Skin epidermis (tissue), 12 donors: Measurements from ENCODE around the gene DSTN.

Experiments used
- H3K27ac ChIP-seq, 21 experiments: fragments of 200-600 bp; sonication (generic) in 11 of 21; one replicate each; pipeline ENCODE4 v1.5.0; 2020; ENCODE audit warnings: mild to moderate bottlenecking in 3 of 21, inconsistent platforms in 2 of 21, moderate library complexity in 2 of 21
- H3K4me3 ChIP-seq, 7 experiments: fragments of 200-600 bp; sonication (generic) in 2 of 7; one replicate each; pipeline ENCODE4 v1.5.0; 2020; ENCODE audit warnings: inconsistent platforms in 2 of 7, mild to moderate bottlenecking in 2 of 7, moderate library complexity in 1 of 7

The DSTN gene

DNA sequence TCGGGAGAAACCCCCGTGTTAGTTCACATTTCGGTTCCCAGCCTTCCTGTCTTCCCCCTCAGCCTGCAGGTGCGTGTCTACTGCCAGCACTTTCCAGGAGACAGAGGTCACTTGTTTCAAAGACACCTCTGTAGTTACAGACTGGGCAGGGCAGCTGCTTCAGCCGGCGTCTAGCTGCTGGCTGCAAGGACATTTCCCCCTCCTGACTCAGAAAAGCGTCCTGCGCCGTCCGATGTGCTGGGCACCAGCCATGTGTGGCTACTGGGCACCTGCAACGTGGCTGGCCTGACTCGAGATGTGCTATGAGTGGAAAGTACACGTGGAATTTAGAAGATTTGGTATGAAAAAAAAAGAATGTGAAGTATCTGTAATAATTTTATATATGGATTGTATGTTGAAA lies 74.6 kb downstream of the DSTN start:
- H3K4me3 ChIP-seq, result no peak overlapping the region
- H3K27ac ChIP-seq, result no peak overlapping the region

DNA sequence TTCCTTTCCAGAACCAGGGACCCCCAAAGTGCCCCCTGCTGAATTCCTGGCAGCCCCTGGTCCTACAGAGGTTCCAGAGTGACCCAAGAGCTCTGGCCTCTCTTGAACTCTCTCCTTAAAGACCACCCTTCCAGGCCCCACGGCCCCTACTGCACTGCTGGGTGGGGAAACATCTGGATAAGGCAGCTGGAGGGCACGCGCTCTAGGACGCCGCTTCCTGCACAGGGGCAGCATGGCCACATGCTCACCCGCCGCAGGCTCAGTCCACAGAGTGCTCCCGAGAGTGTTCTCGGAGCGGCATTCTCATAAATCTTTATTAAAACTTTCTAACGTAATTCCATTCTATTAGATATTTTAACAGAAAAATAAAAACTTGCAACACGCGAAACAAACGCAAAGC lies 75.1 kb downstream of the DSTN start:
- H3K27ac ChIP-seq, result no peak overlapping the region
- no peak overlapping the region for H3K4me3 ChIP-seq

DNA sequence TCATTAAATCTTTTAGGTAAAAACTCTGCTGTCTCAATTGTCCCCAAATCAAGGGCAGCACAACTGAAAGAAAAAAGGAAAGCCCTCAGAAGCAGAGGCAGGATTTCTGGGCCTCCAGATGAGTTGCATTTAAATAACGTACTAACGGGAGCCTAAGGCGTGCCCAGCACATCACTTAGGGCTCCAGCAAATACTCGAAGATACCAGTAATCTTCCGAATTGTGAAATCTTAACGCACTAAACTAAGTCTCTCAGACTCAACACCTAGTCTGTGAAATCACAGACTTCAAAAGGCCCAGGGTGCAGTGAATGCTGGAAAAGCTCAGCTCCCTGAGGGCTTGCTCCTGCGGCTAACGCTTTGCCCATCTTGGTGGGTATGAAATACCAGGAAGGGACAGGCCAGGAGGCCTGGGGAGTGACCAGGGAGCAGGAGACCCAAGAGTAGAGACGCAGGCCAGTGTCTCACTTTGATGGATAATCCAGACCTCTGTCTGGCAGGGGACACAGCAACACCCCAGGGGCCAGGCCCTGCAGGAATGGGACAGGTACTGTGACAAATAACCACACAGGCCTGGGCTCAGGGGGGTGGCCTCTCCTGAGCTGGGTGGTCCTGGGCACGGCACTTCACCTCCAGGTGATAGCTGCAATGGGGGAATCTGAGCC lies 75.8 kb downstream of the DSTN start:
- Histone ChIP-seq H3K4me3 (no peak overlapping the region), H3K27ac (no peak overlapping the region)

DNA sequence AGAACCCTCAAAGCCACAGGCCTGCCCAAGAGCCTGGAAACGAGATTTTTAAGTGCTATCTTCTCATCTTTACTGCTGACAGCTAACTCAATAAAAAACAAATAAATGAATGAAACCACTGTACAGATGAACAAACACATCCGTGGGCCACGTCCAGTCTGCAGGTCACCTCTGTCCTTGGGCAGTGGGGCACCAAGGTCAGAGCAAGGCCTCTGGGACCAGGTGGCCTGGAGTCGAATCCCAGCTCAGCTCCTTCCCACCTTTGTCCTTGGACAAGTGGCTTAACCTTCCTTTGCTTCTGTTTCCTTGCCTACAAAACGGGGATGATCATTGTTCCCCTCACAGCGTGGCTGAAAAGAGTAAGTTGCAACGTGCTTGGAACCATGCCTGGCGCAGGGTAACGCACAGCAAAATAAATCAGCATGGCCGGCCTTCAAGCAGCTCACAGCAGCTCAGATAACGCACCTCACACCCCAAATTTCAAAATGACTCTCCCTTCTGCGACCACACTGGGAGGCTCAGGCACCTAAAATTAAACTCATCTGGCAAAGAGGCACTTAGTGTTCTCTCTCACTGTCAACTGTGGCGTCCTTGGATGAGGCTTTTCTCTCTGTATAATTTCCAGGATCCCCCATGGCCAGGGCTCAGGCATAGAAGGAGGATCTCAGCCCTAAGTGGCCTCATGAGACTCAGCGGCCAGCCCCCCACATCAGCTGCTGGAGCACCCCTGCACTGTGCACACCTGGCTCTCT lies 76.5 kb downstream of the DSTN start:
- H3K27ac ChIP-seq, result peak overlapping the region in 1 of 21 experiments; percentile 9
- H3K4me3 ChIP-seq, result no peak overlapping the region

DNA sequence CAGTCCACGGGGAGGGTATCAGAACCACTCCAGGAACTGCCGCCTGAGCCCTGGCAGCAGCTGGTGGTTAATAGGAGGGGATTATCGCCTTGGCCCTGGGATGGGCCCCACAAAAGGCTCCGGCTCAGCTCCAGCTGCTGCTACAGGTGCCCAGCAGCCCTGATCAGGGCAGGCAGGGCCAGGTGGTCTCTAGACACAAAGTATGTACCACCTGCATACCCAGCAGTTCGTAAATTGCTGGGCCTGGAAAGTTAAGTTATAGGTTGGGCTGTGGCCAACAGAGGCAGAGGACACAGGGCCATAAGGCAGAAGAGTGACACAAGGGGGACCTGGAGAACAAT lies 77.1 kb downstream of the DSTN start:
- no peak overlapping the region for H3K4me3 ChIP-seq
- H3K27ac ChIP-seq, result peak overlapping the region in 1 of 21 experiments; percentile 9

DNA sequence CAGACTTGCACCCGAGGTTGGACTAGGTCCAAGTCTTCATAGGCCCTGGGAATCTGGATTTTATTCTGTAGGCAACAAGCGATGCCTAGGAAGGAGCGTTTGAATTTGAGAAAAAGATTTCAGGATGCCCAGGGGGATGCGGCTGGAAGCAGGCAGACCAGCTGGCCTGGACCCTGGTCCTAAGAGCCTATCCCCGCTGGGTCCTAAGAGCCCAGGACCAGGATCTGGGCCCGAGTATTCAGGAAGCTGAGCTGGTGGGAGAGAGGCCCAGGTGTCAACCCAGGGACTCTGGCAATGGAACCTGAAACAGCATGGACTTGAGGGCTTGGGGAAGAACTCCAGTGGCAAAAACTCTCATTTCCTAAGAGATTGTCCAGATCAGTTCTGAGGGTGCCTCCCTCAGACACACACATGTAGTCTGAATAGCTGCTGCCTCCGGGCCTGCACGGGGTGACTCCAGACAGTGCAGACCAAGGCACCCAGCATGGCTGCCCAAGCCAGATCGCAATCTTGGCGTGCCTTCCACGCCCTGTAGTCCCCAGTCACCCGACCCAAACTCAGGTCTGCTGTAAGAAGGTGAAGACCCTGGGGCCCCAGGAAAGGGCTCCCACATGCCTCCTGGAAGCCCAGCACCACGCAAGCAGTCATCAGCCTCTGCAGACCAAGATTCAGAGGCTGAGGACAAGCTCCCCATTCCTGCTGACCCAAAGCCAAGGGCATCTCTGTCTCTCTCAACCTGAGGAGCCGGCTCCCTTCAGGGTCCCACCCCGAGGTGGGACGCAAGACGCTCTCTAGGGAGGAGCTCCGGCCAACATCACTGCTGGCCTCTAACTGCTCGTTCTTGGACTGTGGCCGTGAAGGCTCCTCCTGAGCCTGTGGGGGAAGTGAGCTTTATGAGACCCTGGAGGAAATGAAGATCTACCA lies 77.8 kb downstream of the DSTN start:
- H3K4me3 ChIP-seq, result no peak overlapping the region
- peak overlapping the region in 3 of 21 experiments; percentile 10 to 45 (median 33) for H3K27ac ChIP-seq

DNA sequence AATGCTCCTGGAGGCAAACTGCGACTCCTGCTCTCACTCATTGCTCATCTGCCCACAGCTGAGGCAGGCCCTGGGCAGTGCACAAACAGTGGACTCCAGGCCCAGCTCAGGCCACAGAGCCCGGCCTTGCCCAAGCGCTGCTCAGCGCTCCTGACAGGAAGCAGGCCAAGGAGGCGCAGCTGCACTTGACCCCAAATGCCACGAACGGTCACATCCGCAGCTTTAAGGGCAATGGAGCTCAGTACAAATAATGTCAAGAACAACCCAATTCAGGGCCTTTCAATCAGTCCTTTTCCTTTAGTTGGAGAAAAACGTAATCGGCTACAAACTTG lies 78.4 kb downstream of the DSTN start:
- no peak overlapping the region for H3K4me3 ChIP-seq
- H3K27ac ChIP-seq, result peak overlapping the region in 3 of 21 experiments; percentile 10 to 45 (median 33)

DNA sequence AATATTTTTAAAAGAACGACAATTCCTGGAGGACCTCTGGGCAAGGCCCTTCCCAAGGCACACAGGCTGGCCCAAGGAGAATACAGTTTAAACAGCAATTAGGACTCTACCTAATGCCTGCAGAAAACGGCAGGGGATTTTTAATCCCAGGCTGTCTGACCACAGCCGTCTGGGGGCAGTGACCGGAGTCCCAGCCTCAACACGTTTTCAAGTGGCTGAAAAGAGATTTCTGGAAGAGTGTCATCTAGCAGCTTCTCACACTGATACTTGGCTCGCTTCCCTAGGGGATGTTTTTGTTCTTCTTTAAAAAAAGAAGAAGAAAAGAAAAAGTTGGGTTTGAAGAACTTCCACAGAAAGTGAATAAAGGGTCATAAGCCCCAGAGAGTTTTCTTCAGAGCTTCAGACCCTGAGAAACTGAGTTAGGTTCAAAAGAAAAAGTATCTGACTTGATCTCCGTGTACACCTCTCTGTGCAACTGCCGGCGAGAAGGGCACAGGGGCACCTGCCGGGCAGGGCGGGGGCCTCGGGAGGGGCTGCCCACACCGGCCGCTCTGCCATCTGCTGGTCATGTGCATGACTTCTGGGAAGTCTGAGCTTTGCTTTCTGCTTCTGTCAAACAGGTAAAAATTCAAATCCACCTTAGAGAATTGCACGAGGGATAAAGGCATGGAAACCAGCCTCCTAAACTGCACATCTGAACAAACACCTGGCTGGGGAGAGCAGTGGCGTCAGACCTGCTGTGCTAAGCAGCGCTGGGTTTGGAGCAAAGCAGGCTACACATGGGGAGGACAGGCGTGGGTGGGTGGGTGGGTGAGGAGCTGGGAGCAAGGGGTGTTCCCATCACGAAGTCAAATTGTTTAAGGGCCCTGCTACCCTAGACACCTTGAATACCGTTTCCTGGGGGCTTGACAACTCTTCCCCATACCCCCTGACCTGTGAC lies 79.2 kb downstream of the DSTN start:
- peak overlapping the region in 6 of 21 experiments; percentile 3 to 41 (median 30) for H3K27ac ChIP-seq
- no peak overlapping the region for H3K4me3 ChIP-seq

DNA sequence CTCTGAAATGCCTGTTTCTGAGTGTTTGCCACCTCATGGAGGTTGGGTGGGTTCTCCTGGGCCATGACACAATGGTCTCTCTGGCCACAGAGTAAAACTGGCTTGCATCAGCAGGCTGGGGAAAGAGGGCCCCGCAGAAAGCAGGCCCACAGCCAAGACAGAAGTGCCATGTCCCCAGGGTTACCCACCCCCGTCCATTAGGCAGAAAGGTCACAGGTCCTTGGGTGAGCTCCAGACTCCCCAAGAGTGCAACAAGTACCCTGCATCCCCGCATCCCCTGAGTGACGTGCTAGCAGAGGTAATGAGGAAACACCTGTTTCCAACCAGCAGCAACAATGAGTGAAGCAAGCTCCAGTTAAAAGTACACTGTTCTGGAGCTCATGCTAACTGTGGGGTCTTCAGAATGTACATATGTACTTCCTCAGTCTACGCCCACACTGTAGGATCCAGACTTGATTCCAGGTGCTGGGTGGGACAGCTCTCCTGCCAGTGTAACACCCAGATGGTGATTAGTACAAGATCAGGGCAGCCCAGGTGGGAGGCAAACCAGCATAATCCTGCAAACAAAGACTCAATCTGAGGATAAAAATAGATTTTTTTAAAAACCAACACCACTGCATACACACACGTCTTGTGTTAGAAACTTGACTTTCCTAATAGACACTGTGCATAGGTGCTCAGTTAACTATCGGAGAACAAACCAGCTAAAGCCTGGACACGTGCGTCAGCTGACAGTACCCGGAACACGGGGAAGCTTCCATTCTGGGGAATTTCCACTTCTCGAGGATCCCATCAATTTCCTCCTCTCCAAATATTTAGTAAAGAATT lies 80.6 kb downstream of the DSTN start:
- no peak overlapping the region for H3K4me3 ChIP-seq
- H3K27ac ChIP-seq, result peak overlapping the region in 3 of 21 experiments; percentile 14 to 41 (median 15)

DNA sequence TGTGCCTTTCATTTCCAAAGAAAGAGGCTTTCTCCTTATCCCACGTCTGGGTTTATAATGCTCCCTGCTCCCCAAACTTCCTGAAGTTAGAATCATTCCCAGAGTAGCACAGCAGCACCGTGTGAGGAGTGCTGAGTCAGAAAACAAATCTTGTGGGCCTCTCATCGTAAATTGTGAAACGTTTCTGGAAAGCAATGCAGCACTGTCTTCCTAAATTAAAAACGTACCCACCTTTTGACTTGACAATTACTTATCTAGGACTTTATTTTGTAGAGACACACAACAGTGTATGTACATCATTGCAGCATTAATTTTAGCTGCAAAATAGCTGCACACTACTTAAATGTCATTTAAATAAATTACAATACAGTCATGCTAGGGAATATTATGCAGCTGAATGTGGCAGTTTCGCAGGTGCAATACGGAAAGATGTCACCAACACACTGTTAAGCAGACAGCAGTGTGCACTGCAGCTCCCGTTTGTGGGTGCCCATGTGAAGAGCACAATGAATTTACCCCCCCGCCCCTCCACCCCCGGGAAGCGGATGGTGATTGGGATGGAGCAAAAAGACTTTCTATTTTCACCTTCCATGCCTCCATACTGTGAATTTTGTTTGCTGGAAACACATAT lies 81.4 kb downstream of the DSTN start:
- Histone ChIP-seq H3K27ac (peak overlapping the region in 2 of 21 experiments; percentile 15 to 41), H3K4me3 (no peak overlapping the region)

DNA sequence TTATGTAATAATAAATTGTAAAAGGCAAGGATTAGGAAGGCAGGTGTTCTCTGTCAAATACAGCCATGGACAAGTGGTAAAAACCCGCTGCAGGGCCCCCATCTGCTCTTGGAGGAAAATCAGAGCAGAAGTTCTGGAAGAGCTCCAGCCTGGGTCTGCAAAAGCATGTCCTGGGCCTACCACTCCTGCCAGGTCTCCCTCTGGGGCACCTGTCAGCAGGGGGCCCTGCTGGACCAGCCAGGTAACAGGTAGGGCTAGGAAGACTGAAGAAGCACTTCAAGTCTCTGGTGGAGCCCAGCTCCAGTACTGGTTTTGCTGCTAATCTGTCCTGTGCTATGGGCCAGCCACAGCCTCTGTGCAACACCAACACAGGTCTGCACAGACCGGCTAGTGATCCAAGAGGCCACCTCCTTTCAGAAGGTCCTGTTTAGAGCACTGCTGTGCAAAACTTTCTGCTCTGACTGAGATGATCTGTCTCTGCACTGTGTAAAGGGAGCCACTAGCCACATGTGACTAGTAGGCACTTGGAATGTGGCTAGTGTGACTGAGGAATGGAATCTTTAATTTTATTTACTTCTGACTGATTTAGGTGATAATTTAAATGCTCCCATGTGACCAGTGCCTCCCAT lies 82.0 kb downstream of the DSTN start:
- Histone ChIP-seq H3K4me3 (no peak overlapping the region), H3K27ac (peak overlapping the region in 2 of 21 experiments; percentile 12 to 15)

DNA sequence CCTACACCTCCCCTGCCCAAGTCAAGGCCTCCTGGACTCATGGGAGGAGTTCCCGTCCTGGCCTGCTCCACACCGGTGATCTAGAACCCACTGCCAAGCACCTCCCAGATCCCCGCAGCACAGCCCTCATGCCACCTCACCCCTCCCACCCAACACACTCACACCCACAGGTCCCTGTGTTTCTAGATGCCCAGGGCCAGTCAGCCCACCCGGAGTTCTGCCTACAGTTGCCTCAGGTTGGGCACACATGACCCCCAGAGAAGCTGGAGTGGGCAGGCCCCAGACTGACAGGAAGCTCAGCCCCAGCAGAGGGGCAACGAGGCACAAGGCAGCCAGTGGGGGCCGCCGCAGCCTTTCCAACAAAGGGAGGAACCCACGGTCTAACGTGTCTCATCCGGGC lies 82.5 kb downstream of the DSTN start:
- Histone ChIP-seq H3K4me3 (no peak overlapping the region), H3K27ac (peak overlapping the region in 1 of 21 experiments; percentile 12)

DNA sequence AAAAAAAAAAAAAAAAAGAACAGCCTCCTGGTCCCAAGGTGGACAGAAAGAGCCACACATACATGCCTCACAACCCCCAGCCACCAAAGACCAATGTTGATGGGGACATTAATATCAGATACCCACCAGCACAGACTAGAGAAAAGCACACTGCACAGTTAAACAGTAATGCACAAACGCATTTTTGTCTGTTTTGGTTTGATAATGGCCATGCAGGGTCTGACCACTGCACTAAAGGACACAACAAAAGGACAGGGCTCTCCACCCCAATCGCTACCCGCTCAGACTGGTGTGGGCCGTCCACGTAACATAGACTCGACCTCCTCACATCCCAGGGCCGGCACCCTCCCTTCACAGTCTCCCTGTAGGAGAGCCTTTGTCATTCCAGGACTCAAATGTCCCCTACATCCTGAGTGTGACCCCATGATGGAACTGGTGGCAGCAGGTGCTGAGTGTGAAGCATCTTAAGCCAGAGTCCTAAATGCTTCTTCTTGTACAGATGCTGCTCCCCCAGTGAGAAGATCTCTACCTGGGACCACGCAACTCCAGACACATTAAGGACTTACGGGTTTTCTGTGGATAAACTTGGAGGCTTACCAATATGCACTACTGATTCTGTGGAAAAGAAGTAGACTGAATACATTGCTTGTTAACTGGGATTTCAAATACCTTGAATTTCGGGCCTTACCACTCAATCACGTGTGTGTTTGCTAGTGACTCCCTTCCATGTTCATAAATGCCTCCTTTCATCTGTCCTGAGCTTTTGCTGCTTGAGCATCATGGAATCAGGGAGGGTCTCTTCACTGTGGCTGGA lies 84.2 kb downstream of the DSTN start:
- Histone ChIP-seq H3K4me3 (no peak overlapping the region), H3K27ac (no peak overlapping the region)

DNA sequence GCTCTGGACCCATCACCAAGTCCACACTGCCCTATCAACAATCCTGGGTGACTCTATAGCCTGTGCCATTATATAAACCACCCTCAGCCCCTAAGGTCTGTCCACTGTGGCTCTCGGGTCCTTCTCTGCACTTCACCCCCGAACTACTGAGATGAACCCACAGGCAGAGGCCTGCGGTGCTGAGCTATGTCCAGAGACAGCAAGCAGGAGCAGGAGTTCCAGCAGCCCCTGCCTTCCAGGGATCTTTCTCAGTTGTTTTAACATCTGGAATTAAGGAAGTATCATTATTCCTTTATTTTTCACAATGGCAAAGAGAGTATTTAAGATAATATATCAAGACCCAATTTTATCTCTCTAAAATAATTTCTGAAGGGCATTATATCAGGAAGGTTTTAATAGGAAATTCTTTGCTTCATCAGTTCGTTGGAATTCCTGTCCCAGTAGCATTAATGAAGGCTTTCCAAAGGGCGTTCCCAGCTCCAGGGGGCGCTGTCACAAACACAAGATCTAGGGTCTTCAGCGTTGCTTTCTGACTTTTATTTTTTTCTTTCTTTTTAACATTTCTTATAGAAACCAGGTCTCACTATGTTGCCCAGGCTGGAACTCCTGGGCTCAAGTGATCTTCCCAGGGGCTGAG lies 84.9 kb downstream of the DSTN start:
- no peak overlapping the region for H3K27ac ChIP-seq

DNA sequence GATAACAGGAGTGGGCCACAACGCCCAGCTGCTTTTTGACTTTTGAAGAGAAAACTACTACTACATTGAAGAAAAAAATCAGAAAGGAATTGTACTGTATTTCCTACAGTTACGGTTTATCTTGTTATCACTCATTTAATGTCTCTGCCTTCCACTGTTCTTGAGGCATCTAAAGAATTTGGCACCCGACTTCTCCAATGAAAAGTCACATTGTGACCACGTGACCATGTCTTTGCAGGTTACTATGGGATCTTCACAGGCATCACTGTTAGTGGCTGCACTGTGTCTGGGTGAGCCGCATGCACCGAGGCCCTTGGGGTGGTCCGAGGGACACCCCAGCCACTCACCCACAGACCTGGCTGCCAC lies 85.4 kb downstream of the DSTN start:
- H3K4me3 ChIP-seq, result no peak overlapping the region
- H3K27ac ChIP-seq, result no peak overlapping the region

More for the DNA sequence above, 84.9 kb downstream of the DSTN start:
- no peak overlapping the region for H3K4me3 ChIP-seq

DNA sequence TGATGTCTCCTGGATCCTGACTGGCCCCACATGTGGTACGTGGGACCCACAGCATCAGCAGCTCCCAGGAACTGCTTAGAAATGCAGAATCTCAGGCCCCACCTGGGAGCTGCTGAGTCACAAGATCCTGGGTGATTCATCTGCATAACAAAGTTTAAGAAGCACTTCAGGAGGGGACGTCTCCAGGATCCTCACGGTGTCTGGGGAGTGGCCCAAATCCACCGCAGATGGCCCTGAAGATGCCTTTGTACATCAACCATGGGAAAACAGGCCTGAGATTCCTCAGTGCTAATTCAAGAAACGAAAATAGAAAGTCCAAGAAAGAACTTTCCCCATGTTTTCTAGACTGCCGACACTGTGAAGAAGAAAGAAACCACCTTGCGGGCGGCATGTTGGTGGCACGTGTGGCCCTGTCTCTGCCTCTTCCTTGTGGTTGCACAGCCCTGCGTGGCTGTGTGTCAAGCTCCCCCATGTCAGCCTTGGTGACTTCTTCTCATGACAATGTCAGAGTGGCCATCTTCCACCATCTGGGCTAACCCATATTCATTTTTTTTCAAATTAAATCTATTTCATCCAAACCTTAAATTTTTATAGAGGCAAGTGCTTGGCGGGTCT lies 86.1 kb downstream of the DSTN start:
- H3K4me3 ChIP-seq, result no peak overlapping the region
- H3K27ac ChIP-seq, result peak overlapping the region in 2 of 21 experiments; percentile 9 to 50
